Measurements from ENCODE around the gene WDR93. TPM values are rescaled to one million over a fixed set of nuclear protein-coding genes. Genes with fewer than 3 reads are reported as not detected.
"Not testable (repeated sequence)": the region's sequence is repeated elsewhere in the genome, so short reads cannot be mapped to it uniquely, and the experiment has no call there.

WDR93 gene
- total RNA-seq, 2 donors from 2014 or later, result 0.24 to 0.64 TPM

DNA sequence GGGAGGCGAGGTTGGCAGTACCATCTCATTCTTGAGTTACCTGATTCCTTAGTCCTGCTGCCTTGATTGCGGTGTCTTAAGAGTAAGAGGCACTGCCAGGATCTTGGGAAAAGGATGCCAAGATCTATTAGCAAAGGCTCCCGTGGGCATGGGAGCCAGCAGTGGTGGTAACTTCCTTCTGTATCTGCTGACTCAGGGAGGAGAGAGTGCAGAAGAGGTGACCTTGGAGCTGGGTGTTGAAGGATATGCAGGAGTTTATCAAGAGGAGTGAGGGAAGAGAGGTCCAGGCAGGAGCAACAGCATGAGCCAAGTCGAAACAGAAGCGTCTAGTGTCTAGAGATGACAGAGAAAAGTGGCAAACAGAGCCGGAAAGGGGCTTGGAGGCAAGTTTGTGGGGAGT, 90.0 kb downstream of the WDR93 start:
- peaks cover 14% of the 10 kb centered on the region for H3K4me1 Mint-ChIP-seq

GRCh38 chr15:89781055-89781454, 90.4 kb downstream of the WDR93 start:
- Mint-ChIP-seq H3K36me3 (ENCODE audit: low read depth) (no peaks in the 10 kb centered on the region), H3K4me3 (no peak overlapping the region), H3K4me1 (peaks cover 14% of the 10 kb centered on the region), H3K27ac (no peak overlapping the region), H3K9me3 (no peaks in the 10 kb centered on the region), H3K27me3 (ENCODE audit: insufficient read depth) (peaks cover 47% of the 10 kb centered on the region)
- Histone ChIP-seq H3K9me3 (ENCODE audit: control insufficient read depth, low read length) (no peaks in the 10 kb centered on the region), H3K27me3 (ENCODE audit: control insufficient read depth, insufficient read depth, low read length, poor library complexity, severe bottlenecking) (peaks cover 25% of the 10 kb centered on the region), H3K27ac (ENCODE audit: low read depth, low read length) (no peak overlapping the region), H3K4me1 (ENCODE audit: control insufficient read depth, insufficient read depth, low read length) (no peaks in the 10 kb centered on the region), H3K4me3 (ENCODE audit: low read length) (no peak overlapping the region), H3K9ac (ENCODE audit: extremely low read depth, low read length, poor library complexity, severe bottlenecking) (no peak overlapping the region), H3K36me3 (ENCODE audit: control insufficient read depth, insufficient read depth, low read length) (no peaks in the 10 kb centered on the region)
- WGBS, 2 experiments (ENCODE audit: insufficient coverage in 1 of 2, insufficient read length in 1 of 2), result 87 to 92% methylated on average over 3 to 6 of the region's 6 CpGs
- DNase-seq, result no peak
- no peak for TF ChIP-seq CTCF (conservative IDR thresholded peaks at IDR 0.05)

More for the DNA sequence above, 90.0 kb downstream of the WDR93 start:
- Histone ChIP-seq H3K36me3 (ENCODE audit: control insufficient read depth, insufficient read depth, low read length) (no peaks in the 10 kb centered on the region), H3K27me3 (ENCODE audit: control insufficient read depth, insufficient read depth, low read length, poor library complexity, severe bottlenecking) (peaks cover 30% of the 10 kb centered on the region), H3K27ac (ENCODE audit: low read depth, low read length) (no peak overlapping the region), H3K4me3 (ENCODE audit: low read length) (no peak overlapping the region), H3K9me3 (ENCODE audit: control insufficient read depth, low read length) (no peaks in the 10 kb centered on the region), H3K4me1 (ENCODE audit: control insufficient read depth, insufficient read depth, low read length) (no peaks in the 10 kb centered on the region), H3K9ac (ENCODE audit: extremely low read depth, low read length, poor library complexity, severe bottlenecking) (no peak overlapping the region)
- no peak for TF ChIP-seq CTCF (conservative IDR thresholded peaks at IDR 0.05)
- Mint-ChIP-seq H3K27me3 (ENCODE audit: insufficient read depth) (peaks cover 51% of the 10 kb centered on the region), H3K9me3 (no peaks in the 10 kb centered on the region), H3K4me3 (no peak overlapping the region), H3K27ac (no peak overlapping the region), H3K36me3 (ENCODE audit: low read depth) (no peaks in the 10 kb centered on the region)
- WGBS, 2 experiments (ENCODE audit: insufficient coverage in 1 of 2, insufficient read length in 1 of 2), result 90 to 92% methylated on average over 6 of the region's 6 CpGs
- no peak for DNase-seq

DNA sequence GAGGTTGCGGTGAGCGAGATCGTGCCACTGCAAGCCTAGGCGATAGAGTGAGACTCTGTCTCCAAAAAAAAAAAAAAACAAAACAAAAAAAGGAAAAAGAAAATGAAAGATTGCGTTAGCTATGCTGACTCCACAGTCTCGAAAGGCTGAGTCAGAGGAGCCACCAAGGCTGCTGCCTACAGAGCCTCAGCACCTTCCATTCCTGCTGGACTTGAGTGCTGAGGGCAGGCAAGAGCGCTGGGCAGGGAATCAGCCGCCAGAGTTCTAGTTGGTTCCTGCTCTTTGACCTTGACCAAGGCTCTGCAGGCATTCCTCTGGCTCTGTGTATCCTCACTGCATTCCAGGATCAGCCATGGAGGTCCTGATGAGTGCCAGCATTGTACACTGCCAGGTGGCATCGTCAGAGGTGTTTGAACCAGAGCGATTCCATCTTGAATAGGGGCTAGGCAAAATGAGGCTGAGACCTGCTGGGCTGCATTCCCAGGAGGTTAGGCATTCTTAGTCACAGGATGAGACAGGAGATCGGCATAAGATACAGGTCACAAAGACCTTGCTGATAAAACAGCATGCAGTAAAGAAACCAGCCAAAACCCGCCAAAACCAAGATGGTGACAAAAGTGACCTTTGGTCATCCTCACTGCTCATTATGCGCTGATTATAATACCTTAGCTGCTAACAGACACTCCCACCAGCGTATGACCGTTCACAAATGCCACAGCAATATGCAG, 91.4 kb downstream of the WDR93 start:
- Mint-ChIP-seq H3K36me3 (ENCODE audit: low read depth) (no peaks in the 10 kb centered on the region), H3K27ac (no peak overlapping the region), H3K9me3 (peaks cover 2% of the 10 kb centered on the region), H3K4me1 (peaks cover 14% of the 10 kb centered on the region), H3K27me3 (ENCODE audit: insufficient read depth) (peaks cover 41% of the 10 kb centered on the region), H3K4me3 (no peak overlapping the region)
- Histone ChIP-seq H3K27ac (ENCODE audit: low read depth, low read length) (no peak overlapping the region), H3K27me3 (ENCODE audit: control insufficient read depth, insufficient read depth, low read length, poor library complexity, severe bottlenecking) (peaks cover 23% of the 10 kb centered on the region), H3K9me3 (ENCODE audit: control insufficient read depth, low read length) (no peaks in the 10 kb centered on the region), H3K4me3 (ENCODE audit: low read length) (no peak overlapping the region), H3K36me3 (ENCODE audit: control insufficient read depth, insufficient read depth, low read length) (no peaks in the 10 kb centered on the region), H3K9ac (ENCODE audit: extremely low read depth, low read length, poor library complexity, severe bottlenecking) (no peak overlapping the region), H3K4me1 (ENCODE audit: control insufficient read depth, insufficient read depth, low read length) (no peaks in the 10 kb centered on the region)
- DNase-seq, result no peak
- 80 to 84% methylated on average over 14 to 15 of the region's 15 CpGs for WGBS, 2 experiments (ENCODE audit: insufficient coverage in 1 of 2, insufficient read length in 1 of 2)
- no peak for TF ChIP-seq CTCF (conservative IDR thresholded peaks at IDR 0.05)

DNA sequence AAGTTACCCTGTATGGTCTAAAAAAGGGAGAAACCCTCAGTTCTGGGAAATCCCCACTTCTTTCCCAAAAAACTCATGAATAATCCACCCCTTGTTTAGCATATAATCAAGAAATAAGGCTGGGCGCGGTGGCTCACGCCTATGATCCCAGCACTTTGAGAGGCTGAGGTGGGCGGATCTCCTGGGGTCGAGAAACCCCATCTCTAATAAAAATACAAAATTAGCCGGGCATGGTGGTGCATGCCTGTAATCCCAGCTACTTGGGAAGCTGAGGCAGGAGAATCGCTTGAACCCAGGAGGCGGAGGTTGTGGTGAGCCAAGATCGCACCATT, 92.0 kb downstream of the WDR93 start:
- Mint-ChIP-seq H3K27me3 (ENCODE audit: insufficient read depth) (peaks cover 36% of the 10 kb centered on the region), H3K4me1 (peaks cover 14% of the 10 kb centered on the region)
- DNase-seq; H3K27ac Mint-ChIP-seq; H3K4me3 Mint-ChIP-seq; H3K9me3 ChIP-seq (ENCODE audit: control insufficient read depth, low read length); H3K9ac ChIP-seq (ENCODE audit: extremely low read depth, low read length, poor library complexity, severe bottlenecking); H3K4me1 ChIP-seq (ENCODE audit: control insufficient read depth, insufficient read depth, low read length); H3K36me3 ChIP-seq (ENCODE audit: control insufficient read depth, insufficient read depth, low read length); H3K27ac ChIP-seq (ENCODE audit: low read depth, low read length); H3K9me3 Mint-ChIP-seq; H3K36me3 Mint-ChIP-seq (ENCODE audit: low read depth); H3K4me3 ChIP-seq (ENCODE audit: low read length): not testable (repeated sequence)
- peaks cover 17% of the 10 kb centered on the region for H3K27me3 ChIP-seq (ENCODE audit: control insufficient read depth, insufficient read depth, low read length, poor library complexity, severe bottlenecking)
- WGBS, 2 experiments (ENCODE audit: insufficient coverage in 1 of 2, insufficient read length in 1 of 2), result 94 to 100% methylated on average over 2 to 9 of the region's 9 CpGs
